ENCODE results near the gene TFB2M.

The TFB2M gene

DNA sequence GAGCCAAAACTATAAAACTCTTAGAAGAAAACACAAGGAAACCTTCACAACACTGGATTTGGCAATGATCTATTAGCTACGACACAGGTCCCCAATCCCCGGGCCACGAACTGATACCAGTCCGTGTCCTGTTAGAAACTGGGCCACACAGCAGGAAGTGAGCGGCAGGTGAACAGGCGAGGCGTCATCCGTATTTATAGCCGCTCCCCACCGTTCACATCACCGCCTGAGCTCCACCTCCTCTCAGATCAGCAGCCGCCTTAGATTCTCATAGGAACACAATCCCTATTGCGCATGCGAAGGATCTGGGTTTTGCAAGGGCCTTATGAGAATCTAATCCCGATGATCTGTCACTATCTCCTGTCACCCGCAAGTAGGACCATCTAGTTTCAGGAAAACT lies 11.9 kb downstream of the TFB2M start:
- TF ChIP-seq MYC (IDR thresholded peaks at IDR 0.05; ENCODE audit: low read depth, low read length) (no peak), POLR2A (IDR thresholded peaks at IDR 0.05; ENCODE audit: extremely low read depth, insufficient read length) (no peak)
- TF ChIP-seq, protein P1, sequence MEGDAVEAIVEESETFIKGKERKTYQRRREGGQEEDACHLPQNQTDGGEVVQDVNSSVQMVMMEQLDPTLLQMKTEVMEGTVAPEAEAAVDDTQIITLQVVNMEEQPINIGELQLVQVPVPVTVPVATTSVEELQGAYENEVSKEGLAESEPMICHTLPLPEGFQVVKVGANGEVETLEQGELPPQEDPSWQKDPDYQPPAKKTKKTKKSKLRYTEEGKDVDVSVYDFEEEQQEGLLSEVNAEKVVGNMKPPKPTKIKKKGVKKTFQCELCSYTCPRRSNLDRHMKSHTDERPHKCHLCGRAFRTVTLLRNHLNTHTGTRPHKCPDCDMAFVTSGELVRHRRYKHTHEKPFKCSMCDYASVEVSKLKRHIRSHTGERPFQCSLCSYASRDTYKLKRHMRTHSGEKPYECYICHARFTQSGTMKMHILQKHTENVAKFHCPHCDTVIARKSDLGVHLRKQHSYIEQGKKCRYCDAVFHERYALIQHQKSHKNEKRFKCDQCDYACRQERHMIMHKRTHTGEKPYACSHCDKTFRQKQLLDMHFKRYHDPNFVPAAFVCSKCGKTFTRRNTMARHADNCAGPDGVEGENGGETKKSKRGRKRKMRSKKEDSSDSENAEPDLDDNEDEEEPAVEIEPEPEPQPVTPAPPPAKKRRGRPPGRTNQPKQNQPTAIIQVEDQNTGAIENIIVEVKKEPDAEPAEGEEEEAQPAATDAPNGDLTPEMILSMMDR (IDR thresholded peaks at IDR 0.05; ENCODE audit: low read depth, low read length) = no peak
- TF ChIP-seq, protein P2, sequence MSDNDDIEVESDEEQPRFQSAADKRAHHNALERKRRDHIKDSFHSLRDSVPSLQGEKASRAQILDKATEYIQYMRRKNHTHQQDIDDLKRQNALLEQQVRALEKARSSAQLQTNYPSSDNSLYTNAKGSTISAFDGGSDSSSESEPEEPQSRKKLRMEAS (IDR thresholded peaks at IDR 0.05; ENCODE audit: low read depth, low read length) = no peak
- no peak overlapping the region for H3K4me3 ChIP-seq (ENCODE audit: low read depth, low read length)
- no peak for DNase-seq (ENCODE audit: low read depth)

DNA sequence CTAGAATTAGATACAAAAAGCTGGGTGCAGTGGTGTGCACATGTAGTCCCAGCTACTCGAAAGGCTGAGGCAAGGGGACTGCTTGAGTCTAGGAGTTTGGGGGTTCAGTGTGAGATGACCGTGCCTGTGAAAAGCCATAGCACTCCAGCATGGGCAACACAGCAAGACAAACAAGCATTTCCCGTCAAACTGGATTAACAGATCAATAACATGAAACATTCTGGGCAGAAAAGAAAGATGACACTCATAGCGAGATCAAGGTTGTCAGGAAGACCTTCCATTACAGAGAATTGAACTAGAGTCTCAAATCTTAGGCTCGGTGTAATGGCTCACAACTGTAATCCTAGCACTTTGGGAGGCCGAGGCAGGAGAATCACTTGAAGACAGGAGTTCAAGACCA lies 14.0 kb downstream of the TFB2M start:
- H3K4me3 ChIP-seq (ENCODE audit: low read depth, low read length) = no peak overlapping the region
- no peak for TF ChIP-seq POLR2A (IDR thresholded peaks at IDR 0.05; ENCODE audit: extremely low read depth, insufficient read length)
- TF ChIP-seq, protein P2 (IDR thresholded peaks at IDR 0.05; ENCODE audit: low read depth, low read length) = no peak
- TF ChIP-seq, protein P1 (IDR thresholded peaks at IDR 0.05; ENCODE audit: low read depth, low read length) = no peak
- TF ChIP-seq MYC (IDR thresholded peaks at IDR 0.05; ENCODE audit: low read depth, low read length) = no peak

DNA sequence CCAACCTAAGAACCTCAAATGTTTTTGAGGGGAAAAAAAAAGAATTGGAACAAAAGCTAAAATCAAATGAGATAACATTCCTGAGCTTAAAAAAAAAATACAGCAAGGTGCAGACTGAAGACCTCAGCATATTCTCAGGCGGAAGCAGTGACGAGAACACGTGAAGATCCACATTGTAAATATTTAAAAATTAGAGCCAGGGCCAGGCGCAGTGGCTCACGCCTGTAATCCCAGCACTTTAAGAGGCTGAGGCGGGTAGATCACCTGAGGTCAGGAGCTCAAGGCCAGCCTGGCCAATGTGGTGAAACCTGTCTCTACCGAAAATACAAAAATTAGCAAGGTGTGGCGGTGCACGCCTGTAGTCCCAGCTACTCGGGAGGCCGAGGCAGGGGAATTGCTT lies 15.7 kb downstream of the TFB2M start:
- TF ChIP-seq, protein P1 (IDR thresholded peaks at IDR 0.05; ENCODE audit: low read depth, low read length) = no peak
- TF ChIP-seq, protein P2 (IDR thresholded peaks at IDR 0.05; ENCODE audit: low read depth, low read length) = no peak
- no peak for TF ChIP-seq MYC (IDR thresholded peaks at IDR 0.05; ENCODE audit: low read depth, low read length)
- no peak for TF ChIP-seq POLR2A (IDR thresholded peaks at IDR 0.05; ENCODE audit: extremely low read depth, insufficient read length)
- no peak overlapping the region for H3K4me3 ChIP-seq (ENCODE audit: low read depth, low read length)
- DNase-seq (ENCODE audit: low read depth) = no peak

More for the DNA sequence above, 14.0 kb downstream of the TFB2M start:
- DNase-seq (ENCODE audit: low read depth) = no peak

DNA sequence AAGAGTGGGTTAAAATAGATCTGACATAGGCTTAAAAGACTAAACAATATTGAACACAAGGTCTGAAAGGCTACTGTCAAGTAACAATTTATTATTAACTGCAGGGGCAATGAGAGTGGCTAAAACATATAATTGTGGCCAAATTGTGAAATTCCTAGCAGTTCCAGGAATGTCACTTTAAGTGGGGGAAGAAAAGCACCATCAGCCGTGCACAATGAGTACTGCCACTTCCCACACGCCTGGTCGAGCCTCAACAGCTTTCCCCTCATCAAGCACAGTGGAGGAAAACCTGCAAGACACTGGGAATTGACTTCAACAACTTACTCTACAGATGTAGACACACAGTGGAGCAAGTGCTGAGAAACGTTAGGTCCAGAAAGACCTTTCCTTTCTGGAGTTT lies 16.4 kb downstream of the TFB2M start:
- no peak for DNase-seq (ENCODE audit: low read depth)
- no peak overlapping the region for H3K4me3 ChIP-seq (ENCODE audit: low read depth, low read length)
- TF ChIP-seq, protein P2 (IDR thresholded peaks at IDR 0.05; ENCODE audit: low read depth, low read length) = no peak
- TF ChIP-seq POLR2A (IDR thresholded peaks at IDR 0.05; ENCODE audit: extremely low read depth, insufficient read length) = no peak
- TF ChIP-seq, protein P1 (IDR thresholded peaks at IDR 0.05; ENCODE audit: low read depth, low read length) = no peak
- no peak for TF ChIP-seq MYC (IDR thresholded peaks at IDR 0.05; ENCODE audit: low read depth, low read length)

DNA sequence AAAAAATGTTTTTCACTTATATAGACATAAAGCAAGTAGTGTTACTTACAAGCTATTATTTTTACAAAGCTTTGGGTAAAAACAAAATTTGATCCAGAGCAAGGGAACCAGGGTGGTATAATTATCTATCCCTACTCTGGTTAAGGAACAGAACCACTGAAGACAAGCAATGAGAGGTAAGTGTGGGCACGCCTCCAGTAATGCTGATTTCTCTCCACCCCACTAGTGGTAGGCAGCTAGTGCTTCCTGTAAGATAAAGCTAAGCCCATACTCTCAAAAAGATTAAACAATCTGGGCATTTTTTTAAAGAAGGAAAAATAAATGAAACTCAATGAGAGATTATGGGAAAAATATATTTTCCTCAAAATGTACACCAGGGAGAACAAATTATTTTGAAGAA lies 22.1 kb downstream of the TFB2M start:
- no peak overlapping the region for H3K4me3 ChIP-seq (ENCODE audit: low read depth, low read length)
- DNase-seq (ENCODE audit: low read depth) = no peak
- TF ChIP-seq, protein P1 (IDR thresholded peaks at IDR 0.05; ENCODE audit: low read depth, low read length) = no peak
- TF ChIP-seq MYC (IDR thresholded peaks at IDR 0.05; ENCODE audit: low read depth, low read length) (no peak), POLR2A (IDR thresholded peaks at IDR 0.05; ENCODE audit: extremely low read depth, insufficient read length) (no peak)
- TF ChIP-seq, protein P2 (IDR thresholded peaks at IDR 0.05; ENCODE audit: low read depth, low read length) = no peak
